ENCODE data around the gene UGT1A3.
"Not testable (repeated sequence)": the region's sequence is repeated elsewhere in the genome, so short reads cannot be mapped to it uniquely, and the experiment has no call there.

The UGT1A3 gene

GRCh38 chr2:233728723-233729301 lies at the start of gene UGT1A3:
Gene UGT1A3 (plus strand): TSS chr2:233729042. CDS start chr2:233729127, 85 bp downstream.
- no peak for DNase-seq

GRCh38 chr2:233679196-233679595 lies 49.6 kb upstream of the UGT1A3 start:
- DNase-seq, result no peak

- DNase-seq, result no peak
Measured at GRCh38 chr2:233680361-233681045, 48.3 kb upstream of the UGT1A3 start.

- DNase-seq, result no peak
Measured at GRCh38 chr2:233681521-233682099, 47.2 kb upstream of the UGT1A3 start, which contains the start of gene UGT1A7. Gene UGT1A7 (plus strand): TSS chr2:233681901. CDS start chr2:233681938, 37 bp downstream.

GRCh38 chr2:233684640-233685039 lies 44.2 kb upstream of the UGT1A3 start:
- DNase-seq, result no peak

- no peak for DNase-seq
Measured at GRCh38 chr2:233686928-233687327, 41.9 kb upstream of the UGT1A3 start.

- DNase-seq, result no peak
Measured at GRCh38 chr2:233688341-233688740, 40.5 kb upstream of the UGT1A3 start.

- DNase-seq, result no peak
Measured at GRCh38 chr2:233689031-233689430, 39.8 kb upstream of the UGT1A3 start.

GRCh38 chr2:233689501-233689900 lies 39.3 kb upstream of the UGT1A3 start:
- no peak for DNase-seq

GRCh38 chr2:233690444-233690843 lies 38.4 kb upstream of the UGT1A3 start:
- no peak for DNase-seq

- no peak for DNase-seq
Measured at GRCh38 chr2:233691443-233692433, 37.1 kb upstream of the UGT1A3 start.

- DNase-seq, result no peak
Measured at GRCh38 chr2:233692648-233693047, 36.2 kb upstream of the UGT1A3 start, which contains the start of gene UGT1A6. Gene UGT1A6 (plus strand): TSS chr2:233692890. CDS start chr2:233693005, 115 bp downstream.

- DNase-seq, result no peak
Measured at GRCh38 chr2:233693963-233694362, 34.9 kb upstream of the UGT1A3 start.

- no peak for DNase-seq
Measured at GRCh38 chr2:233698740-233699139, 30.1 kb upstream of the UGT1A3 start.

- DNase-seq, result no peak
Measured at GRCh38 chr2:233699424-233700027, 29.3 kb upstream of the UGT1A3 start.

GRCh38 chr2:233700028-233700635 lies 28.7 kb upstream of the UGT1A3 start:
- no peak for DNase-seq

GRCh38 chr2:233700842-233701241 lies 28.0 kb upstream of the UGT1A3 start:
- not testable (repeated sequence) for DNase-seq

GRCh38 chr2:233702238-233702637 lies 26.6 kb upstream of the UGT1A3 start:
- no peak for DNase-seq

- DNase-seq, result no peak
Measured at GRCh38 chr2:233705911-233706506, 22.8 kb upstream of the UGT1A3 start.

- no peak for DNase-seq
Measured at GRCh38 chr2:233706720-233707119, 22.1 kb upstream of the UGT1A3 start.

GRCh38 chr2:233707940-233708644 lies 20.8 kb upstream of the UGT1A3 start:
- no peak for DNase-seq

Measured in DMS 273 treated with DMSO at 0.1 percent for 48 hours (cell line).